GM19099 (cell line): ENCODE data around the gene FOXJ1.

ENCODE experiments used
- POLR2A ChIP-seq: IDR thresholded peaks from 3 replicates; pipeline ENCODE4 v1.6.1; 2011; ENCODE audit warnings: low read depth; ENCODE audit not compliant: insufficient read length; ENCODE audit errors: extremely low read depth

FOXJ1 gene

DNA sequence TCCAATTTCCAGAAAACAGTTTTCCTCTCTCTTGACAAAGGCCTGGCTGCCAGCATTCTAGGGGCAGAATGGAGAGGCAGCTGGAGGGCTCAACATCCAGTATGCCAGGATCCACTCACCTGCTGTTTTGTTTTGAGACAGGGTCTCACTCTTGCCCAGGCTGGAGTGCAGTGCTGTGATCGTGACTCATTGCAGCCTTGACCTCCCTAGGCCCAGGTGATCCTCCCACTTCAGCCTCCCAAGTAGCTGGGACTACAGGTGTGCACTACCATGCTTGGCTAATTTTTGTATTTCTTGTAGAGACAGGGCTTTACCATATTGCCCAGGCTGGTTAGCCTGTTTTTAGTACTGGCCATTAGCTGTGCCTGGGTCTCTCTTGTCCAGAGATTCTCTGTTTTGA lies 29.1 kb upstream of the FOXJ1 start:
- TF ChIP-seq POLR2A, result no peak

DNA sequence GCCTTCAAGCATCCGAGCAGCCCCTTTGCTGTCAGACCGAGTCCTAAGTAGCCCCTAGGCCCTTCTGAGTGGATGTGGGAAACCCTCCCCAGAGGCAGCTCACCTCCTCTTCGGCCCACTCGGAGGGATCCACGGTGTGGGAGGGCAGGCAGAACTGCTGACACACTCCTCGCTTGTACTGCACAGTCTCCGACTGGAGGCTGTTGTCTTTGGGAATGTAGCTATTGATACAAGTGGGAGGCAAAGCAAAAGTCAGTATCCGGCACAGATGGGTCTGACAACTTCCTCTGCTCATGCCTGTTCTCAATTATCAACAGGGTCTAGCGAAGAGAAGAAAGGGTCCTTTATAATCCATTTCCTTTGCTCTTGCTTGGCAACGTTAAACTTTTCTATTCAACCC lies 25.9 kb upstream of the FOXJ1 start:
- TF ChIP-seq POLR2A, result no peak

DNA sequence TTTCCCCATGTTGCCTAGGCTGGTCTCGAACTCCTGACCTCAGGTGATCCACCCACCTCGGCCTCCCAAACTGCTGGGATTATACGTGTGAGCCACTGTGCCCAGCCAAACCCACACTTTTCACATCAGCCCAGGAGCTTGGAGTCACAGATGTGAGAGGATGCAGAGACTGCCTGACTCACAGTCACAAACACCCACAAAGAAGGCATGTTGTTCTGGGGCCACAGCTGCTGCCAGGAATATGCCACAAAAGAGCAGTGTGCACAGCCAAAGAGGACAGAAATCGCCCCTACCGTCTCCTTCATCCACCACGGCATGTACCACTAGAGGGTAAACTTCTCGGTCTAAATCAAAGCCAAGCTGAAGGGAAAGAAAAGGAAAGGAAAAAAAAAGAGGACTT lies 25.1 kb upstream of the FOXJ1 start:
- no peak for TF ChIP-seq POLR2A

DNA sequence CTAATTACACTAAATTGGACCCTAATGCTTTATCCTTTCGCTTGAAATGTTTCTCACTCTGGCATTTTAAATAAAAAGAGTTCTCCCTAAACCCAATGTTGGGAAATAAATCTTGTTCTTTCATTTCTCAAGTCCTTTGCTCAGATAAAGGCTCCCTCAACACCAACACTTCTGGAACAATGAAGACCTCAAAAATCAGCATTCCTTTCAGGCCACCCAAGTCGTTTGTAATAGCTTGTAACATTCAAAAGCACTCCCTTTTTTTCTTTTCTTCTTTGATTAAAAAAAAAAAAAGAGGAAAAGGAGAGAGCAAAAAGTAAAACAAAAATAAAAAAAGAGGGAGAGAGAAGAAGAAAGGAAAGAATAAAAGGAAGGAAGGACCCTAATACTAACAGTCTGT lies 23.3 kb upstream of the FOXJ1 start:
- no peak for TF ChIP-seq POLR2A

DNA sequence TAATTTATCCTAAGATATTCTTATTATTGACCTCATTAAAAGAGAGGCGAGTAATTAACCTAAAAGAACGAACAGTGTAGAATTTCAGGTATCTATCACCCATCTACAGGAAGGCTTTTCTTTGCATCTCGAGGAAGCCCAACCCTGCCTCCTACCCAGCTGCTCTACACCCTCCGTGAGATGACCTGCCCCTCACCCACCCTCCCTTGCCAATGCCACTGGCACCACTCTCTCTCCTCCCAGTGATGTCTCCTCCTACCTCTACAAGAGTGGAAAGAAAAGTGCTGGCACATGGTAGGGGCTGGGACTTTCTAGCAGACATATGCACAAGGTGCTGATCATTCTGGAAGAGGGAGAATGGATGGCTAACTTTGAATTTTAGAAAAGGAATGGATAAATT lies 22.9 kb upstream of the FOXJ1 start:
- no peak for TF ChIP-seq POLR2A

DNA sequence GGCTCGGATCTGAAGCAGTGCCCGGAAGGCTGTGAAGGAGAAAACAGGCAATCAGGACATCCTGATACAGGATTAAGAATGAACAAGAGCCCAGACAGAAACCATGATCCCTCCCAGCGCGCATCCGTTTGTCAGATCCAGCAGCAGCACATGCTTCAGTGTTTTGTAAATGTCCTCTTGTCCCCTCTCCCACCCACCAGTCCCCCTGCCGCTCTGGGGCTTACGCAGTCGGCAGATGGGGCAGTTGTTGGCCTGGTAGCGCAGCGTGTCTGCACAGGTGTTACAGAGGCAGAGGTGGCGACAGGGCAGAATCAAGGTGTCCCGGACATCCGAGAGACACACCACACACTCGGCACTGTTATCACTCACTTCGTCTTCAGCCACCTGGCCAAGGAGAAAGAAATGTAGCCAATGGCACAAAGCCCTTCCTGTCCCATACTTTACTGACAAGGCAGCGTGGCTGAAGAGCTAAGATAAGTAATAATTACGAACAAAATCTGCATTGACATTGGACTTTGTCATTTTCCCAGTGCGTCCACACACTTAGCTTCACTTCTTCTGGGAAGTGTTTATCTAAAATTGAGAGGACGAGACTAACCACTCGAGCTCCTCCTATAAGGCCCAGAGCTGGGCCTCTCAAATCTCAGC lies 20.7 kb upstream of the FOXJ1 start:
- no peak for TF ChIP-seq POLR2A

DNA sequence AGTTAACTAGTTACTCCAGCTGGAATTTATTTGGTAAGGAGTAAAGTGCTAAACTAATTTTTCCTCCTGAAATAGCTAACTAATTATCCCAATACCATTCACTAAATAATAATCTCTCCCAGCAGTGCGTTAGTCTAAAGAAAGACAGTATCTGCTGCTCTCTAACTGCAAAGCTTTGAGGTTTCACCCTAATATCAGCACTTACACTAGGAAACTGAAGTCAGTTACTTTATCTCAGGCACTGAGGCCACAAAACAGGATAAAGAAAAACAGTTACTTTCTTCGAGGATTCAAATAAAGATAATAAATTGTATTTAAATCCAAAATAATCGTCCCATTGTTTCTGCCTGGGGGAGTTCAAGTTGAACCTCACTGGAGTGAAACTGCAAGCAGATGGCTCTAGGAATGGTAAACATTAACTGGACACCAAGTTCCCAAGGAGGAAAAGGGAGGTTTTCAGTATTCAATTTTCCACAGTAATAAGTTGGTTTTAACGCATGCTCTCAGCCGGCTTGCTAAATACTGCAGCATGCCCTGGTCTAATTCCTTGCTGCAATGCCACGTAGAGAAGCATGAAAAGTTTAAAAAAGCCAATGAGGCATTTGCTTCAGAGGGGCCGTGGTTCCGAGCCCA lies 20.0 kb upstream of the FOXJ1 start:
- TF ChIP-seq POLR2A, result no peak

DNA sequence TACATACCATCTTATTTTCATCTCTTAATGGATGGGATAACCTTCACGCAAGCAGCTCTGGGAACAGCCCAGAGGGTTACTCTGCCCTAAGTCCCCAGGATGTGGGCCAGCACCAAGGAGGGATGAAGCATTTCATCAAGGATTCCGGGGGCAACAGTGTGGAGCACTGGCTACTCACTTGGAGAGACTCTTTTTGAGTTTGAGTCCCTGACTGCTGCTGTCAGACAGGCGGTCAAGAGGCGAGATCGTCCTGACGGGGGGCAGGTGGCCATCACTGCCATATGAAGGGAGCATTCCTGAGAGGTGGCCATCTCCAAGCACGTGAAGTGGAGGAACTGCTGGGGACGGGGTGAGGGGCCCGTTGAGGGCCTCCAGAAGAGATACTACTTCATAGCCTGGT lies 18.1 kb upstream of the FOXJ1 start:
- no peak for TF ChIP-seq POLR2A

DNA sequence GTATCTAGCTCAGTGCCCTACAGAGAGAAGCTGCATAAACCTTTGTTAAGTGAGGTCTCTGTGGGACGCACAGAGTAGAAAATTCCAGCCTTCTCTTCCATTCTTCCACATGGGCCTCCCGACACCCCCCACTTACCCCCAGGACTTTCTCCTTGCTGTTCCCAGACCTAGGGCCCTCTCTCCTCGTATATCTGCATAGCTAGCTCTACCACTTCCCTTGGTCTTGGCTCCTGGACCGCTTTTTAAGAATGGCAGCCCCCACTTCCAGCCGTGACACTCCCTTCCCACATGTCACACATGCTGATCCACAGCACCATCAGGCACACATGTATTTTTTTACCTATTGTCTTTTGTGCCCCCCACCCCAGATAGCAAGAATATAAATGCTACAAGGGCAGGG lies 16.7 kb upstream of the FOXJ1 start:
- TF ChIP-seq POLR2A, result no peak

DNA sequence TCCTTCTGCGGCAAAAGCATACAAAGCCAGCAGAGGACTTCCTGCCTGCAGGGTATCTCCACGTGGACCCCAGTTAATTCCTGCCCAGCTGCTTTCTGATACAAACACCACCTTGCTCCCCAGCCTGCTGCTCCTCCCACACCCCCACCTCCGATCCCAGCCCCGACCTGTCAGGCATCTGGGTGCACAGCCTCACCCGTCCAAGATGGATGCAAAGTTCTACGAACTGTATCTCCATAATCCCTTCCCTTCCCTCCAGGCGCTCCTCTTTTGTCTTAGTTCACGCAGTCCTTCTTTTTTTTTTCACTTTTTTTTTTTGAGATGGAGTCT lies 15.6 kb upstream of the FOXJ1 start:
- TF ChIP-seq POLR2A, result no peak

DNA sequence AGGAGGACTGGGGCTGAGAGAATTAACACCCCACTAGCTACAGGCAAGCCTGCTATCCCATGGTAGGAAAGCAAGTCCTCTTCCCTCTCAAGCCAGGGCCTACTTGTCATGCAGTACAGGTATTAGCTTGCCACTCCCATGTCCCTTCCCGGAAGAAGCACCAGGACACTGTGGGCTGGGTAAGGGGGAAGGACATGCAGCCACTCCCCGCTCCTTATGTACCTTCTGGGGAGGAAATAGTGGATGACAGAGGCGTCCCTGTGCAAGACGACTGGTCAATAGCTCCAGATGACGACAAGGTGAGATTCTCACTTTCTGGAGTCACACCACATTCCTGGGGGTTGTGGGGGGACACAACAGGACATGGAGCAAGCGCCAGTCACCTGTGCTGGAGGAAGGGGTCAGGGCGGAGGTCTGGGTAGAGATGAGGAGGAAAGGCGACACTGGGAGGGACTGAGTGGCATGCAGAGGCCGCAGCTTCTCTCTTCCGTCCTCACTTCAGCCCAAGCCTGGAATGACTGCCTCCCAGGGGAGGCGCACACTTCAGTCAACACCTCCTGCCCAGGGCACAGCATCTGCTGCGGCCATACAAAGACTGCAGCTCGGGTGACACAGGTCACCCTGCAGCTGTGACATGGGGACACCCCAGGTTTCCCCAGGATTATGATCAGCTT lies 15.1 kb upstream of the FOXJ1 start:
- TF ChIP-seq POLR2A, result no peak

DNA sequence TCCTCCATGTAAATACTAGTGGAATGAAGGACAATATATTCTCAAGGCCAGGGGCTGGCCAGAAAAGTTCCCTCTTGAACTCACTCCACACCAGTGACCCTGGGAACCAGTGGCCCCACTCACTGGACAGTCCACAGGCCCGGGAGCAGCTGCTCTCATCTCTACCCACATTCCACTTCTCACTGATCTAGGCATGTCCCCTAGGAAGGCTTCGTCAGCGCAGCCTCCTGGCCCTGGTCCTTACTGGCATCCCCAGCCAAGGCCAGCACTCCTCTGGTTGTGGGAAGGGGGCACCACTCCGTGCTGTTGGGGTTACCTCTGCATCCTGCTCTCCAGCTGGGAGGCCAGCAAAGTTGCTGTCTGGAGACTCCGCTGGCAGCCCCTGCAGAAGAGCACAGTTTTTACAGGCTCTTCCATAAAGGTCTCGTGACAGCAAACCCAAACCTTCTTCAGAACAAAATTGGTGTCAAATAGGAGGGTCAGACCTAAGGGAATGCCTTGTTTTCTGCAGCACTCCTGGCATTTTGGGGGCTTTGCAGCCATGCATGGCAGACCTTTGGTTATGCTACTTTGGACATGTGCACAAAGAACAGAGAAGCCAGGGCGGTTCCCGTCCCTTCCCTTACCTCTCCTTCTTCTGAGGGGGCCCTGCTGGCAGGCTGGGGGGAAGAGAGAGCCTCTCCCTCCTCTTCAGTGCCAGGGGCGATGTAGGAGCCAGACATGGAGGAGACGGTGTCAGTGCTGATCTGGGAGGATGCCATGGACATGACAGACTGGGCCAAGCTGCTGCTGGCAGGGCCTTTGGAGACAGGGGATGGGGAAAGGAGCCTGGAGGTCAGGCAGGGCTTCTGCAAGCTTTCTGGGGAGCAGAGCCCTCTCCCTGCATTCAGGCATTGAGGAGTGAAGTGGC lies 14.1 kb upstream of the FOXJ1 start:
- TF ChIP-seq POLR2A, result no peak

DNA sequence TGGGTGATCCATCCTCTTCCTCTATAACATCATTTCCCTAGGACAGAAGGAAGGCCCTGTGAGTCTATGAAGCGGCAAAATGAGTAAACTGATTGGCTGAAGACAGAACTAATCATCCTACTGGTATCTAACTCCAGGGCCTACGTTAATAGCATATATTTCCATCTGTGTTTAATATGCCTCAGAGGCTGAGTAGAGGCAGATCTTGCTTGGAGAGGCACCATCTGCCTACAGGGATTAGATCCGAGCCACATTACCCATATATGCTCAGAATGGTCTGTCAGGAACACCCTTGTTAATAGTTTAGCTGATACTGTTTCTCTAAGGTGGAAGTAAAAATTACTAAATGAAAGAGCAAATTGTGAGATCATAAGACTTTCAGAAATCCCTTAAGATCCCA lies 13.2 kb upstream of the FOXJ1 start:
- TF ChIP-seq POLR2A, result no peak

DNA sequence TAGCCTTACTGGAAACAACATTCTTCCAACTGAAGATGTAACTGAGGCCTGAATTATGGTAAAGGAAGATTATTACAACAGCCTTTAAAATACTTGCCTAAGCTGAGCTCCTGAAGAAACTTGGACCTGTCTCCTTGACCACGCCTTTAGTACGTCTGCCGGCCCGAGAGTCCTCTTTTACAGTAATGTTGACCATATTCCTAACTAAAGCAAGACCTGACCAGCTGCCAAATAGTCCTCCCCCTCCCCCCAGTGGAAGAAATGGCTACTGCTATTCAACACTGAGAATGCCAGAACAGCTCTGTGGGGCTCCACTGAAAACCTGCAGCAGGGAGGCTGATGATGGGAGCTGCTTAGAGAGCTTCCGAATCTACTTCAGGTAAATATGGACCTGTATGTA lies 12.6 kb upstream of the FOXJ1 start:
- no peak for TF ChIP-seq POLR2A

DNA sequence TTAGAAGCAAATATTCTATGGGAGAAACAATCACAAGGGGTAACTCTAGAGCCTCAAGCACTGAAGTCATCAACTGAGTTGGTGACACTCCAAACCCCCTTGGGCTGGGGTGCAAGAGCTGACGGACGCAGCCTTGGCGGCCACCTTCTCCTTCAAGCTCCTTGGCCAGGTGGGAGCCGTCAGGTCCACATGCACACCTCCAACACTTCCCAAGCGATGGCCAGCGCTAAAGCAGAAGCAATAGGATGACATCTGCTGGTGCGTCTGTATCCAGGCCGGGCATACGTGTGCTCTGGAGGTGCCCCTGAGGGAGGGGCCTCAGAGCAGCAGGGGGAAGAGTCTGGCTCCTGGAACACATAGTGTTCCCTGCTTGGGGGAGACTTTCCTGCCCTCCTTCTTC lies 12.2 kb upstream of the FOXJ1 start:
- TF ChIP-seq POLR2A, result no peak

DNA sequence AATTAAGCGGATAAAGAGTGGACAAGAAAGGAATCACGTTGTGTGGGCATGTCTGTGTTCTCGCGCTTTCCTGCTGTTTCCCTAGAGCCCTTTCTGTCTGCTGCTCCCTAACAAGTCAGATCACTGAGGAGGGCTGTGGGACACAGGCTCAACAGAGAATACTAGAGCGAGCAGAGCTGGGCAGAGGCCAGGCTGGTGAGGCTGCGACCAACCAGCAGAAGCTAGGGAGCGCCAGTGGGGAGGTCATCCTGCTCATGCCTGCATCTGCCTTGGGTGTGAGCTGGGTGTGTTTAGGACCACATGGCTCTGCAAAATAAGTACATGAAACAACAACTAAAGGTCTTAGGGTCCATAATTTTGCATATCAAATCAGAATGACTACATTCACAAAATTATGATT lies 11.5 kb upstream of the FOXJ1 start:
- TF ChIP-seq POLR2A, result no peak

DNA sequence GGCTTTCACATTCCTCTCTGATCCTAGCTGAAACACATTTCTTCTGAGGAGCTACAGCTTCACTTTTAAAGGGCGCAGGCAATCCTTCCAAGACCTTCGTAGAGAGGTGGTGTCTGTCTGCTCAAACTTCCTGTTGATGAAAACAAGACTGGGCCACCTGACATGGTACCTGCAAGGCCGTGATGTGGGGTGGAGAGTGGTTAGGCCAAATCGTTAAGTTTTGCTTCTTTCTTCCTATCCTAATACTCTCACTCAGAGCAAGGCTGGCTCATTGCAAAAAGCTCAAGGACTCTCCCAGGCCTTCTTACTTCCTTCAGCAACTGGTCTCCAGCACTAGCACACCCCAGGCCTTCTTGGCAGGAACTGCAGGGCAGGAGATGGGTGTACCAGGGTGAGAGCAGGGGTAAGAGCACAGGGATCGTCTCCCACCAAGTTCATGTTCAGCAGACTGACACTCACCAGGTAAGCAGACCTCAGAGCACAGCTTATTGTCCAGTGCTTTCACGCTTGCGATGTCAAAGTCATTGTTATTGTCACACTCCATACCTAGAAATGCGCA lies 10.9 kb upstream of the FOXJ1 start:
- TF ChIP-seq POLR2A, result no peak
